OCI-LY7 (cell line): ENCODE data around the gene TAF1C. TPM values are rescaled to one million over a fixed set of nuclear protein-coding genes. Genes with fewer than 3 reads are reported as not detected.

ENCODE experiments used
- BruUV-seq: library from RNA; stranded (reverse); fragments of 400-500 nt; replicated peaks from 2 replicates; lab custom pipeline; 2021; lab: Mats Ljungman, UMichigan
- CTCF ChIA-PET: fragments of 300-600 bp; sonication (Branson Sonifier 250); formaldehyde crosslinking; loops from one replicate; lab custom pipeline; 2022; ENCODE audit warnings: antibody characterized with exemption; ENCODE audit not compliant: unreplicated experiment; lab: Charles Lee
- POLR2A ChIA-PET: fragments of 300-600 bp; sonication (Branson Sonifier 250); formaldehyde crosslinking; loops from one replicate; lab custom pipeline; 2022; ENCODE audit warnings: antibody characterized with exemption; lab: Charles Lee
- DNase-seq: peaks from one replicate; pipeline ENCODE4 v3.0.0-alpha.2; 2015; ENCODE audit warnings: low spot score
- H2AFZ ChIP-seq: fragments of 200-600 bp; sonication (generic), shearing (Covaris generic); 2 replicates; pipeline ENCODE4 v1.6.1; 2014; ENCODE audit warnings: mild to moderate bottlenecking, antibody characterized with exemption, low read length, moderate library complexity
- H3K27ac ChIP-seq: fragments of 200-600 bp; sonication (generic); 2 replicates; pipeline ENCODE4 v1.5.1; 2014; ENCODE audit warnings: mixed run types, low read depth, mild to moderate bottlenecking, moderate library complexity, low read length, inconsistent platforms; ENCODE audit not compliant: poor library complexity, severe bottlenecking
- H3K36me3 ChIP-seq: fragments of 200-600 bp; sonication (generic); 2 replicates; pipeline ENCODE4 v1.6.1; 2014; ENCODE audit warnings: mild to moderate bottlenecking, antibody characterized with exemption, low read length, moderate library complexity, mixed read lengths; ENCODE audit not compliant: insufficient read depth
- H3K4me1 ChIP-seq: fragments of 200-600 bp; sonication (generic); 2 replicates; pipeline ENCODE4 v1.5.1; 2014; ENCODE audit warnings: mild to moderate bottlenecking, low read length; ENCODE audit not compliant: insufficient read depth, poor library complexity, severe bottlenecking
- H3K4me2 ChIP-seq: fragments of 200-600 bp; sonication (generic); 2 replicates; pipeline ENCODE4 v1.6.1; 2014; ENCODE audit warnings: mild to moderate bottlenecking, low read length
- H3K4me3 ChIP-seq: fragments of 200-600 bp; sonication (generic); 2 replicates; pipeline ENCODE4 v1.5.1; 2014; ENCODE audit warnings: mild to moderate bottlenecking, low read depth, low read length; ENCODE audit not compliant: poor library complexity, severe bottlenecking
- H3K79me2 ChIP-seq: fragments of 200-600 bp; sonication (generic); 2 replicates; pipeline ENCODE4 v1.6.1; 2016; ENCODE audit warnings: low read depth, mild to moderate bottlenecking, low read length, moderate library complexity, mixed read lengths; ENCODE audit not compliant: insufficient read depth
- H3K9me2 ChIP-seq: fragments of 200-600 bp; sonication (generic); 2 replicates; pipeline ENCODE4 v1.6.1; 2016; ENCODE audit warnings: mild to moderate bottlenecking, low read length, mixed read lengths; ENCODE audit not compliant: insufficient read depth
- H3K9me3 ChIP-seq: fragments of 200-600 bp; sonication (generic); 2 replicates; pipeline ENCODE4 v1.6.1; 2014; ENCODE audit warnings: mild to moderate bottlenecking, mixed run types, low read length, mixed read lengths
- H4K20me1 ChIP-seq: fragments of 200-600 bp; sonication (generic); 2 replicates; pipeline ENCODE4 v1.6.1; 2014; ENCODE audit warnings: mild to moderate bottlenecking, antibody characterized with exemption, low read length, moderate library complexity, mixed read lengths; ENCODE audit not compliant: insufficient read depth
- EZH2phosphoT487 ChIP-seq: fragments of 200-600 bp; sonication (generic); IDR thresholded peaks from 2 replicates; pipeline ENCODE4 v1.6.1; 2018; ENCODE audit warnings: low read depth, borderline replicate concordance, mild to moderate bottlenecking, mixed run types, antibody characterized with exemption, low read length, moderate library complexity, mixed read lengths
- intact Hi-C: fragments of 100-400 bp; cut with micrococcal nuclease; formaldehyde crosslinking; loops from one replicate; pipeline ENCODE4 v1.10.0; 2022; ENCODE audit not compliant: unreplicated experiment
- total RNA-seq, 2 experiments: library from RNA; depleted of rRNA in 1 of 2; stranded (reverse); fragments of >200 nt in 1 of 2; shearing (Covaris generic) in 1 of 2; gene quantifications; 2 replicates each; pipeline ENCODE4 v1.2.3, GENCODE V29; 2014 to 2022
- TF ChIP-seq, protein P1 (sequence below): fragments of 200-600 bp; sonication (generic); conservative IDR thresholded peaks from 2 replicates; pipeline ENCODE4 v1.5.1; 2014; ENCODE audit warnings: mild to moderate bottlenecking, antibody characterized with exemption, low read length, moderate library complexity, mixed read lengths

Gene TAF1C
- total RNA-seq, 2 experiments from 2014 or later: 64.6 to 66.1 TPM

DNA sequence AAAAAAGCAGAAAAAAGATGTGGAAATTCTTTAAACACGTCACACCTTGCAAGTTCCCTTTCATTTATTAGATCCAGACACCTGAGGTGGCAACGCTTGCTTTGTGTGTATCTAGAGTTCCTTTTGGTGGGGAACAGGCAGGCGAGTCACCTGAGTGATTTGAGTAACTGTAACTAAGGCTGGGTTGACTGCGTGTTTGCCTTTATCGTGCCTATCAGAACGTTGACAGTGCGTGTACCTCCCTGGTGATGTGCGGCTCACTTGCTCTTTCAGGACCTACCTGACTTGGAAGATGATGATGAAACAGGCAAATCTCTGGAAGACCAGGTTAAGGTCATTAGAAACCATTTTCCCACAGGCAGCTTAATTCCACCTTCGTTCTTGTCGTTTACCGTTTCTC lies 12.5 kb downstream of the TAF1C start:
- no TSS peak for BruUV-seq
- no peak overlapping the region for H3K4me3 ChIP-seq
- no peak overlapping the region for H2AFZ ChIP-seq
- H3K4me2 ChIP-seq: no peak overlapping the region
- H3K9me2 ChIP-seq: no peaks in the 10 kb centered on the region
- no peaks in the 10 kb centered on the region; the same call in 1 of the 2 replicates for H4K20me1 ChIP-seq
- H3K36me3 ChIP-seq: peaks cover 17% of the 10 kb centered on the region
- DNase-seq: no peak
- ChIA-PET POLR2A (no interaction called here), CTCF (interaction anchor here (3.0 kb wide), 1 partner anchor 88 kb away, joined by 13 read pairs; no protein-coding TSS in a partner anchor)
- intact Hi-C loops: loop anchor here (2.0 to 10.0 kb wide), 2 partner anchors 90 to 220 kb away; partner anchors contain the start of gene OSGIN1
- H3K4me1 ChIP-seq: no peaks in the 10 kb centered on the region
- H3K27ac ChIP-seq: no peak overlapping the region
- no peaks in the 10 kb centered on the region for H3K79me2 ChIP-seq
- TF ChIP-seq, protein P1, sequence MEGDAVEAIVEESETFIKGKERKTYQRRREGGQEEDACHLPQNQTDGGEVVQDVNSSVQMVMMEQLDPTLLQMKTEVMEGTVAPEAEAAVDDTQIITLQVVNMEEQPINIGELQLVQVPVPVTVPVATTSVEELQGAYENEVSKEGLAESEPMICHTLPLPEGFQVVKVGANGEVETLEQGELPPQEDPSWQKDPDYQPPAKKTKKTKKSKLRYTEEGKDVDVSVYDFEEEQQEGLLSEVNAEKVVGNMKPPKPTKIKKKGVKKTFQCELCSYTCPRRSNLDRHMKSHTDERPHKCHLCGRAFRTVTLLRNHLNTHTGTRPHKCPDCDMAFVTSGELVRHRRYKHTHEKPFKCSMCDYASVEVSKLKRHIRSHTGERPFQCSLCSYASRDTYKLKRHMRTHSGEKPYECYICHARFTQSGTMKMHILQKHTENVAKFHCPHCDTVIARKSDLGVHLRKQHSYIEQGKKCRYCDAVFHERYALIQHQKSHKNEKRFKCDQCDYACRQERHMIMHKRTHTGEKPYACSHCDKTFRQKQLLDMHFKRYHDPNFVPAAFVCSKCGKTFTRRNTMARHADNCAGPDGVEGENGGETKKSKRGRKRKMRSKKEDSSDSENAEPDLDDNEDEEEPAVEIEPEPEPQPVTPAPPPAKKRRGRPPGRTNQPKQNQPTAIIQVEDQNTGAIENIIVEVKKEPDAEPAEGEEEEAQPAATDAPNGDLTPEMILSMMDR: no peak
- TF ChIP-seq EZH2phosphoT487: no peak
- H3K9me3 ChIP-seq: no peaks in the 10 kb centered on the region

GRCh38 chr16:84169765-84170310 lies 17.0 kb downstream of the TAF1C start:
- no peaks in the 10 kb centered on the region for H3K9me2 ChIP-seq
- CTCF ChIA-PET: no interaction called here
- TF ChIP-seq, protein P1: no peak
- no peak for TF ChIP-seq EZH2phosphoT487
- POLR2A ChIA-PET: interaction anchor here (0.5 kb wide), 1 partner anchor 231 kb away, joined by 4 read pairs; no protein-coding TSS in a partner anchor
- H3K9me3 ChIP-seq: no peaks in the 10 kb centered on the region
- intact Hi-C loops: loop anchor here (10.0 kb wide), 1 partner anchor 215 kb away; the partner anchor contains the start of gene OSGIN1
- H3K27ac ChIP-seq: no peak overlapping the region
- H3K36me3 ChIP-seq: no peaks in the 10 kb centered on the region
- H3K4me2 ChIP-seq: no peak overlapping the region
- no peak overlapping the region for H2AFZ ChIP-seq
- no peak for DNase-seq
- BruUV-seq: no TSS peak
- H3K79me2 ChIP-seq: no peaks in the 10 kb centered on the region
- H3K4me1 ChIP-seq: no peaks in the 10 kb centered on the region
- no peaks in the 10 kb centered on the region for H4K20me1 ChIP-seq
- H3K4me3 ChIP-seq: no peak overlapping the region
